ENCODE data around the gene SPTBN5. TPM values are rescaled to one million over a fixed set of nuclear protein-coding genes. Genes with fewer than 3 reads are reported as not detected.

SPTBN5 gene
- under 1 TPM; 0.11 to 0.14 TPM for total RNA-seq

DNA sequence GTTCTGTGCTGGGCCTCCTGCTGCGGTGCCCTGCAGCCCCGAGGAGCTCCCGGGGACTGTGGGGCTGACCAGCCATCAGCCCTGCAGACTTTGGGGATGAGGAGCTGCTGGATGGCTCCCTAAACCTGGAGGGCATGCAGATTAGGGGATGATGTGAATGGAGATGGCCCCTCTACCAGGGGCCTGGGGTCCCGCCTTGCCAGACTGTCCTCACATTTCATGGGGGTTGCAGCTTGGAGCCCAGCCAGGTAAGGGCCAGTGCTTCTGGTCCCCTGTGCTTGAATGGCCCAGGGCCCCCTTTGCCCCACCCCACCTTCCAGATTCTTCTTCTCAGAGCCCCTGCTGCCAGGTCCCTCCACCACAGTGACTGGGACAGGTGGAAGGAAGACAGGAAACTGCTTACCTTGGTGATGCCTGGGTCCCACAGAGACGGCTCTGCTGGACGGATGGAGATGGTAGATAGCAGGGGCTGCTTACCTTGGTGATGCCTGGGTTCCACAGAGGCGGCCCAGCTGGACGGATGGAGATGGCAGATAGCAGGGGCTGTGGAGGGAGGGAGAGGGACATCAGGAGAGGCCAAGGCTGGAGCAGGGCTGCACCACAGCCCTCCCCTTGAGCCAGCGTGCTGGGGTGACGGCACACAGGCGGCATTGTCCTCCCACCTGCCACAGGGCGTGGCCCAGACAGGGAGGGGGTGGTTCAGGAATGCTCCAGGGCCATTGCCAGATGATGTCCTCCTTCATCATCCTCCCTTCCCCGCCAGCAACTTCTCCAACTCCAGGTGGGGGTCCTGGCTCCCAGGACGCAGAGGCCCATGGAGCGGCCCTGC, at the start of gene SPTBN5:
SPTBN5 (minus strand) TSS at position 632 of the 829 bp plus-strand sequence; CDS start at position 76, 556 bp downstream.
- ATAC-seq (no peak), DNase-seq (no peak)
- H3K27me3 Mint-ChIP-seq, result no peaks in the 10 kb centered on the region
- H3K9me3 Mint-ChIP-seq, result no peaks in the 10 kb centered on the region
- H3K4me1 Mint-ChIP-seq (ENCODE audit: low read depth), result peaks cover 31% of the 10 kb centered on the region
- H3K27ac Mint-ChIP-seq, result peak within 1 kb of the TSS; percentile 67
- H3K36me3 Mint-ChIP-seq (ENCODE audit: low read depth), result no peaks in the 10 kb centered on the region
- peak within 1 kb of the TSS; percentile 38 for H3K4me3 Mint-ChIP-seq
- ChIA-PET CTCF (interaction anchor here (1.2 to 1.8 kb wide), 5 partner anchors 11 to 336 kb away, joined by 3 to 8 read pairs (median 4); no protein-coding TSS in a partner anchor), POLR2A (interaction anchor here (1.0 to 1.5 kb wide), 4 partner anchors 10 to 36 kb away, joined by 3 to 4 read pairs (median 3); no protein-coding TSS in a partner anchor)
- TF ChIP-seq, protein P1, sequence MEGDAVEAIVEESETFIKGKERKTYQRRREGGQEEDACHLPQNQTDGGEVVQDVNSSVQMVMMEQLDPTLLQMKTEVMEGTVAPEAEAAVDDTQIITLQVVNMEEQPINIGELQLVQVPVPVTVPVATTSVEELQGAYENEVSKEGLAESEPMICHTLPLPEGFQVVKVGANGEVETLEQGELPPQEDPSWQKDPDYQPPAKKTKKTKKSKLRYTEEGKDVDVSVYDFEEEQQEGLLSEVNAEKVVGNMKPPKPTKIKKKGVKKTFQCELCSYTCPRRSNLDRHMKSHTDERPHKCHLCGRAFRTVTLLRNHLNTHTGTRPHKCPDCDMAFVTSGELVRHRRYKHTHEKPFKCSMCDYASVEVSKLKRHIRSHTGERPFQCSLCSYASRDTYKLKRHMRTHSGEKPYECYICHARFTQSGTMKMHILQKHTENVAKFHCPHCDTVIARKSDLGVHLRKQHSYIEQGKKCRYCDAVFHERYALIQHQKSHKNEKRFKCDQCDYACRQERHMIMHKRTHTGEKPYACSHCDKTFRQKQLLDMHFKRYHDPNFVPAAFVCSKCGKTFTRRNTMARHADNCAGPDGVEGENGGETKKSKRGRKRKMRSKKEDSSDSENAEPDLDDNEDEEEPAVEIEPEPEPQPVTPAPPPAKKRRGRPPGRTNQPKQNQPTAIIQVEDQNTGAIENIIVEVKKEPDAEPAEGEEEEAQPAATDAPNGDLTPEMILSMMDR (IDR thresholded peaks at IDR 0.05), result no peak
- intact Hi-C loops (cut with micrococcal nuclease), result no loop called here

DNA sequence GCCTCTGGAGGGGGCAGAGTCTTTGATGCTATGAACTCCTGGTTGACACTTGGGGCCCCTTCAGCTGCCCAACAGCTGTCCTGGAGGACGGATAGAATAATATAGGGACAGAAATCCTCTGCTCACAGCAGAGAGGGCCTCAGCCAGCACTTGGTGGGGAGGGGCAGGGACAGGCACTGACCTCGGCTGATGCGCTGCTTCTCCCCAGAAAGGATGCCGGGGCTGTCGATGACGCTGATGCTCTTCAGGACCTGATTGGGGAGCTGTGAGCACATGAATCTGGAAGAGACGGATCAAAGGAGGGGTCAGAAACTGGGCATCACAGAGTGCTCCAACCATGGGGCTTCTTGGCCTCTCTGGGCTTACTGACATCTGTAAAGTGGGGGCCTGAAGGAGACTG, 49.0 kb upstream of the SPTBN5 start:
- POLR2A ChIA-PET, result interaction anchor here (0.6 to 1.3 kb wide), 3 partner anchors 11 to 24 kb away, joined by 3 to 4 read pairs (median 3); no protein-coding TSS in a partner anchor
- CTCF ChIA-PET, result no interaction called here
- intact Hi-C loops (cut with micrococcal nuclease), result no loop called here
- DNase-seq (no peak), ATAC-seq (no peak)
- Mint-ChIP-seq H3K4me1 (ENCODE audit: low read depth) (peaks cover 20% of the 10 kb centered on the region), H3K36me3 (ENCODE audit: low read depth) (peaks cover 16% of the 10 kb centered on the region), H3K27me3 (no peaks in the 10 kb centered on the region), H3K4me3 (no peak overlapping the region), H3K9me3 (no peaks in the 10 kb centered on the region), H3K27ac (no peak overlapping the region)
- TF ChIP-seq, protein P1 (IDR thresholded peaks at IDR 0.05), result no peak

DNA sequence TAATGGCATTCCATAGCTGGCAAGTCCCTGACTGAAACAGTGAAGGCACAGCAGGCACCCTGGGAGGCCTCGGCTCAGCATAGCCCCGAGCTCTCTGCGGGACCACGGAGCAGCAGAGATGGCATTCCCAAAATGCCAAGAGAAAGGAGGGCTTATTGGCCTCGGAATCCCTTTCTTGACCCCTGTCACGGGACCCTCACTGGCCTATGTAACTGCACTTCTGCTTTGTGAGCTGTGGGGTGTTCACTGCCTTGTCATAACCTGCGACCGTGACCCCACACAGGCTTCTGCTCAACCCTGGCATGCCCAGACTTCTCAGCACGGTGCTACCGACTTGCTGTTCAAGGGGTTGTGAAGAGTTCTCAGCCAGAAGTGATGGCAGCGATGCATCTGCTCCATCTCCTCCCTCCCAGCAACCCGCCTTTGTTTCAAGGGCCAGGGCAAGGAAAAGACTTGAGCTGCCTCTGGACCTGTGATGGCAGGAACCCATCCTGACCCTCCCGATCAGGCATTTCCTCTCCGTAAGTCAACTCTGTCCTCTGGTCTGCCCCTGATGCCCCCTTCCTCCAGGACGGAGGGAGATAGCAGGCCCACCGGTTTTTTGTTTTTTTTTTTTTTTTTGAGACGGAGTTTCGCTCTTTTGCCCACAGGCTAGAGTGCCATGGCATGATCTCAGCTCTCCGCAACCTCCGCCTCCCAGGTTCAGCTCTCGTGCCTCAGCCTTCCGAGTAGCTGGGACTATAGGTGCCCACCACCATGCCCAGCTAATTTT, 48.0 kb upstream of the SPTBN5 start:
- H3K36me3 Mint-ChIP-seq (ENCODE audit: low read depth), result peaks cover 21% of the 10 kb centered on the region
- intact Hi-C loops (cut with micrococcal nuclease), result no loop called here
- CTCF ChIA-PET, result interaction anchor here (0.8 to 1.1 kb wide), 3 partner anchors 9 to 30 kb away, joined by 3 to 4 read pairs (median 3); partner anchors contain the start of gene EHD4
- H3K27me3 Mint-ChIP-seq, result no peaks in the 10 kb centered on the region
- TF ChIP-seq, protein P1 (IDR thresholded peaks at IDR 0.05), result no peak
- peaks cover 30% of the 10 kb centered on the region for H3K4me1 Mint-ChIP-seq (ENCODE audit: low read depth)
- H3K27ac Mint-ChIP-seq, result no peak overlapping the region
- POLR2A ChIA-PET, result interaction anchor here (0.5 to 1.1 kb wide), 3 partner anchors 12 to 677 kb away, joined by 3 read pairs; no protein-coding TSS in a partner anchor
- DNase-seq (no peak), ATAC-seq (no peak)
- H3K4me3 Mint-ChIP-seq, result no peak overlapping the region
- no peaks in the 10 kb centered on the region for H3K9me3 Mint-ChIP-seq

DNA sequence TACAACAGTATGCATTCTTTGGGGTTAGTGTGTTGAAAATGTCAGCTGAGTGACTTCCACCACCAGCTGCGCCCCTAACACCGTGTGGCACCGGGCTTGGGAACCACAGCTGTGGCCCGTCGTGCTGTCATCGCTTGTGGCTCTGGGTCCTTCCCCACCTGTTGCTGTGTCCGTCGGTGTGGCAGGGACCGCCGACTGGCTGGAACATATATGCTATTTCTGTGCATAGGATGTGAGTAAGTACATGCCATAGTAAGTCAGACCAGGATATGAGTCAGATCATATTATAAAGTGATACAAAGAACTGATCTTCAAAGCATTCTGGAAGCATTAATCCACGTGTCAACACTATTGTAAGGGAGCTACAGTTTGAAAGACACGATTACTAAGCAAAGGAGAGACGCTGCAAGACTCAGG, 46.6 kb upstream of the SPTBN5 start:
- peak; percentile 80 for DNase-seq
- Mint-ChIP-seq H3K9me3 (no peaks in the 10 kb centered on the region), H3K4me3 (no peak overlapping the region), H3K4me1 (ENCODE audit: low read depth) (peaks cover 43% of the 10 kb centered on the region), H3K27me3 (no peaks in the 10 kb centered on the region), H3K27ac (peak overlapping the region; percentile 75), H3K36me3 (ENCODE audit: low read depth) (peaks cover 24% of the 10 kb centered on the region)
- ChIA-PET CTCF (interaction anchor here (1.1 to 1.3 kb wide), 2 partner anchors 13 to 32 kb away, joined by 3 to 4 read pairs; partner anchors contain the start of gene EHD4), POLR2A (interaction anchor here (0.6 to 1.2 kb wide), 5 partner anchors 9 to 31 kb away, joined by 3 to 4 read pairs (median 3); no protein-coding TSS in a partner anchor)
- TF ChIP-seq, protein P1 (IDR thresholded peaks at IDR 0.05), result no peak
- intact Hi-C loops (cut with micrococcal nuclease), result no loop called here
- ATAC-seq, result peak; percentile 75
